ENCODE data around the gene ZC3H11A.

- TF ChIP-seq, protein P1, sequence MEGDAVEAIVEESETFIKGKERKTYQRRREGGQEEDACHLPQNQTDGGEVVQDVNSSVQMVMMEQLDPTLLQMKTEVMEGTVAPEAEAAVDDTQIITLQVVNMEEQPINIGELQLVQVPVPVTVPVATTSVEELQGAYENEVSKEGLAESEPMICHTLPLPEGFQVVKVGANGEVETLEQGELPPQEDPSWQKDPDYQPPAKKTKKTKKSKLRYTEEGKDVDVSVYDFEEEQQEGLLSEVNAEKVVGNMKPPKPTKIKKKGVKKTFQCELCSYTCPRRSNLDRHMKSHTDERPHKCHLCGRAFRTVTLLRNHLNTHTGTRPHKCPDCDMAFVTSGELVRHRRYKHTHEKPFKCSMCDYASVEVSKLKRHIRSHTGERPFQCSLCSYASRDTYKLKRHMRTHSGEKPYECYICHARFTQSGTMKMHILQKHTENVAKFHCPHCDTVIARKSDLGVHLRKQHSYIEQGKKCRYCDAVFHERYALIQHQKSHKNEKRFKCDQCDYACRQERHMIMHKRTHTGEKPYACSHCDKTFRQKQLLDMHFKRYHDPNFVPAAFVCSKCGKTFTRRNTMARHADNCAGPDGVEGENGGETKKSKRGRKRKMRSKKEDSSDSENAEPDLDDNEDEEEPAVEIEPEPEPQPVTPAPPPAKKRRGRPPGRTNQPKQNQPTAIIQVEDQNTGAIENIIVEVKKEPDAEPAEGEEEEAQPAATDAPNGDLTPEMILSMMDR (IDR thresholded peaks at IDR 0.05): no peak
- TF ChIP-seq POLR2A (IDR thresholded peaks at IDR 0.05): no peak
Observed at GRCh38 chr1:203839081-203839480, 43.7 kb downstream of the ZC3H11A start.
